Duodenal mucosa (tissue), 2 donors: ENCODE data around the gene TUBA4B.

ENCODE experiments used
- H3K27ac ChIP-seq: one replicate; pipeline ENCODE4 v1.7.0; 2013; ENCODE audit warnings: low read depth, low read length
- H3K27me3 ChIP-seq, 2 donors: one replicate each; pipeline ENCODE4 v1.7.0; 2013; ENCODE audit warnings: low read length in 2 of 2, control low read depth in 1 of 2; ENCODE audit not compliant: insufficient read depth in 2 of 2, control insufficient read depth in 1 of 2
- H3K36me3 ChIP-seq, 2 donors: one replicate each; pipeline ENCODE4 v1.7.0; 2013; ENCODE audit warnings: low read length in 2 of 2, control low read depth in 1 of 2; ENCODE audit not compliant: insufficient read depth in 2 of 2, control insufficient read depth in 1 of 2
- H3K4me1 ChIP-seq, 2 donors: one replicate each; pipeline ENCODE4 v1.7.0; 2013; ENCODE audit warnings: low read length in 2 of 2, control low read depth in 1 of 2; ENCODE audit not compliant: insufficient read depth in 2 of 2, control insufficient read depth in 1 of 2
- H3K4me3 ChIP-seq, 2 donors: one replicate each; pipeline ENCODE4 v1.7.0; 2013; ENCODE audit warnings: low read length in 2 of 2, low read depth in 1 of 2
- H3K9ac ChIP-seq, 2 donors: one replicate each; pipeline ENCODE4 v1.7.0; 2013; ENCODE audit warnings: low read length in 2 of 2, low read depth in 1 of 2
- H3K9me3 ChIP-seq, 2 donors: one replicate each; pipeline ENCODE4 v1.7.0; 2013; ENCODE audit warnings: low read length in 2 of 2, control low read depth in 1 of 2; ENCODE audit not compliant: control insufficient read depth in 1 of 2

TUBA4B gene

DNA sequence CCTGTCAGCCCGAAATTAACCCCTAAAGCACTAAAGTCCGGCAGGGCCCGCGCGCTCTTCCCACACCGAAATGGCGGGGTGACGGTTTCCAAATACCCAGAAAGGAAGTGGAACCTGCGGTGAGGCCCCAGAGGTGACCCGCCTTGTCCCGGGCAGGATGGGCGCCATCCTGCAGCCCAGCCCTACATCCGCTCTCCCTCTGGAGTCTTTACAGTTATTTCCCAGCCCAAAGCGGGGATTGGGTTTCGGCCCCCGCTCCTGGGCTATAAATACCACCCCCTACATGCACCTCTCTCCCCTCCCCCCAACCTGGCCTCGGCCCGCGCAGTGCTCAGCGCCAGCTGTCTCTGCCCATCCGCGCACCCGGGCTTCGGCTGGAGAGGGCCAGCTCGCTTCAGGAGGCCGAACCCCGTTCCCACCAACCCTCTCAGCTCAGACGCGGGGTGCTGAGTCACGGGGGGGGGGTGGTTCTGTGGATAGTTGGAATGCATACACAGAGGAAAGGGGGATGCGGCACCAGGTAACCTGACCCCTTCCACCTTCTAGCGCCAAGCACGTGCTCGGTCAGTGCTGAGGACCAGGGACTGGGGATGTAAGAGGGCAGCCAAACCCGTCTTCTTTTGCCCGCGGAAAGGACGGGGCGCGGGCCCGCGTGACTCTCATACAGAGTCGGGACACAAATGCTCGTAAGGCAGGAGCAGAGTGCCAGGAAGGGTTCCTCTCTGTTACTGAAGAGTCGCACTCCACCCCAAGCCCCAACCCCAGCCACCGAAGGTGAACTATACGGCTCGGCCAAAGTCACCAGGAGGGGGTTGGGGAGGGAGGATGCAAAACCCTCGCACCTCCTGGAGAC, at the start of gene TUBA4B:
TSS of gene TUBA4B (plus strand) at position 344 of the 853 bp plus-strand sequence. CDS start at position 509, 165 bp downstream.
- Histone ChIP-seq H3K9me3 (no peaks in the 10 kb centered on the region), H3K27ac (peak within 1 kb of the TSS; percentile 70), H3K4me3 (peak within 1 kb of the TSS; percentile 82 to 87), H3K9ac (peak within 1 kb of the TSS; percentile 74 to 89), H3K4me1 (peaks cover 47 to 57% of the 10 kb centered on the region in 2 donors), H3K36me3 (peaks cover 7 to 17% of the 10 kb centered on the region in 2 donors), H3K27me3 (peaks cover 0 to 3% of the 10 kb centered on the region in 2 donors)

- H3K27ac ChIP-seq, result no peak overlapping the region
- peaks cover 19 to 26% of the 10 kb centered on the region in 2 donors for H3K4me1 ChIP-seq
- H3K9me3 ChIP-seq, result no peaks in the 10 kb centered on the region
- H3K36me3 ChIP-seq, result peaks cover 0 to 16% of the 10 kb centered on the region in 2 donors
- H3K27me3 ChIP-seq, result no peaks in the 10 kb centered on the region
- H3K9ac ChIP-seq, result no peak overlapping the region
- H3K4me3 ChIP-seq, result no peak overlapping the region
These were observed 48.4 kb upstream of the TUBA4B start for GRCh38 chr2:219204425-219205164.

GRCh38 chr2:219205165-219205538, 47.9 kb upstream of the TUBA4B start:
- Histone ChIP-seq H3K36me3 (peaks cover 0 to 19% of the 10 kb centered on the region in 2 donors), H3K4me3 (no peak overlapping the region), H3K4me1 (peaks cover 19 to 26% of the 10 kb centered on the region in 2 donors), H3K27ac (no peak overlapping the region), H3K9ac (no peak overlapping the region), H3K27me3 (no peaks in the 10 kb centered on the region), H3K9me3 (no peaks in the 10 kb centered on the region)

- H3K4me1 ChIP-seq, result peaks cover 19 to 26% of the 10 kb centered on the region in 2 donors
- peak overlapping the region; percentile 75 to 85 for H3K4me3 ChIP-seq
- no peaks in the 10 kb centered on the region for H3K9me3 ChIP-seq
- H3K27ac ChIP-seq, result peak overlapping the region; percentile 94
- H3K27me3 ChIP-seq, result no peaks in the 10 kb centered on the region
- peaks cover 0 to 25% of the 10 kb centered on the region in 2 donors for H3K36me3 ChIP-seq
- H3K9ac ChIP-seq, result peak overlapping the region; percentile 61 to 93
These were observed 47.1 kb upstream of the TUBA4B start for GRCh38 chr2:219205981-219206327.

GRCh38 chr2:219206328-219207133, 46.5 kb upstream of the TUBA4B start, which contains the start of gene ZFAND2B:
Gene ZFAND2B, plus strand, starts transcription at chr2:219206782. Its CDS starts 206 bp downstream, at chr2:219206988.
- peaks cover 19 to 26% of the 10 kb centered on the region in 2 donors for H3K4me1 ChIP-seq
- no peaks in the 10 kb centered on the region for H3K27me3 ChIP-seq
- peak within 1 kb of the TSS; percentile 75 to 85 for H3K4me3 ChIP-seq
- H3K9ac ChIP-seq, result peak within 1 kb of the TSS; percentile 61 to 93
- no peaks in the 10 kb centered on the region for H3K9me3 ChIP-seq
- H3K27ac ChIP-seq, result peak within 1 kb of the TSS; percentile 94
- peaks cover 0 to 25% of the 10 kb centered on the region in 2 donors for H3K36me3 ChIP-seq

- Histone ChIP-seq H3K27ac (peak overlapping the region; percentile 94), H3K36me3 (peaks cover 0 to 25% of the 10 kb centered on the region in 2 donors), H3K4me3 (peak overlapping the region; percentile 75 to 79), H3K9me3 (no peaks in the 10 kb centered on the region), H3K4me1 (peaks cover 19 to 26% of the 10 kb centered on the region in 2 donors), H3K9ac (peak overlapping the region; percentile 51 to 93), H3K27me3 (no peaks in the 10 kb centered on the region)
These were observed 45.7 kb upstream of the TUBA4B start for GRCh38 chr2:219207134-219207883.

DNA sequence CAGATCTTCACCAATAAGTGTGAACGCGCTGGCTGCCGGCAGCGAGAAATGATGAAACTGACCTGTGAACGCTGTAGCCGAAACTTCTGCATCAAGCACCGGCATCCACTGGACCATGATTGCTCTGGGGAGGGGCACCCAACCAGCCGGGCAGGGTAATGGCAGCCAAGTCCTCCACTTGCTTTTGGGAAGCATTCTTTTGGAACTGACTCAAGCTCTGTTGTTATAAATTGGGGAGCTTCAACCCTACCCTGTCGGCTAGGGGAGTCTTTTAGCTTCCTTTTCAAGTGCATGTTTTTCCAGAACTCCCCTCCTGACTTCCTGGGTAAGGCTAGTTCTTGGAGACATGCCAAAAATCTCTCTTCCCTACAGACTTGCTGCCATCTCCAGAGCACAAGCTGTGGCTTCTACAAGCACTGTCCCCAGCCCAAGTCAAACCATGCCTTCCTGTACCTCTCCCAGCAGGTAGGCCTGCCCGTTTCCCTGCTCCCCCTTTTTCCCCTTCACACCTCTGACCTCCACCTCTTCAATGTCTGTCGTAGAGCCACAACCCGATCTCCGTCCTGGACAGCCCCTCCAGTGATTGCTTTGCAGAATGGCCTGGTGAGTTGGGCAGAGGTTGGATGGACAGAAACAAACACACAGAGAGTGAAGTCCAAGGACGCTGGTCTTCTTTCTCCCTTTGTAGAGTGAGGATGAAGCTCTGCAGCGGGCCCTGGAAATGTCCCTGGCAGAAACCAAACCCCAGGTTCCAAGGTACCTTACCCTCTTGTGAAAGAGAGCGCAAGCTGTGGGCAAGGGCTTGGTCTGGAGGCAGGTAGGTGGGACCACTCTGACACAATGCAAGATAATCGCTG, 44.9 kb upstream of the TUBA4B start:
- Histone ChIP-seq H3K27ac (no peak overlapping the region), H3K36me3 (peaks cover 0 to 31% of the 10 kb centered on the region in 2 donors), H3K27me3 (no peaks in the 10 kb centered on the region), H3K4me1 (peaks cover 19 to 26% of the 10 kb centered on the region in 2 donors), H3K4me3 (peak overlapping the region in 1 of 2 donors; percentile 75), H3K9ac (peak overlapping the region; percentile 51 to 93), H3K9me3 (no peaks in the 10 kb centered on the region)

- peaks cover 5 to 45% of the 10 kb centered on the region in 2 donors for H3K36me3 ChIP-seq
- no peaks in the 10 kb centered on the region for H3K27me3 ChIP-seq
- no peaks in the 10 kb centered on the region for H3K9me3 ChIP-seq
- H3K4me1 ChIP-seq, result peaks cover 19 to 26% of the 10 kb centered on the region in 2 donors
- H3K9ac ChIP-seq, result no peak overlapping the region
- no peak overlapping the region for H3K27ac ChIP-seq
- no peak overlapping the region for H3K4me3 ChIP-seq
These were observed 43.5 kb upstream of the TUBA4B start for GRCh38 chr2:219209236-219210195.
